ACHN (cell line): ENCODE results near the gene BCL6B.
"Not testable (repeated sequence)": the region's sequence is repeated elsewhere in the genome, so short reads cannot be mapped to it uniquely, and the experiment has no call there.

Experiments
- DNase-seq: peaks from one replicate; pipeline ENCODE4 v3.0.0-alpha.2; 2015
- in situ Hi-C: cut with HindIII; loops from 2 replicates; pipeline ENCODE4 v1.10.0; 2017; ENCODE audit warnings: low sequenced_read_pairs, low pct_ligation_motif_present, low pct_unique_long_range_greater_than_20kb

BCL6B gene, protein sequence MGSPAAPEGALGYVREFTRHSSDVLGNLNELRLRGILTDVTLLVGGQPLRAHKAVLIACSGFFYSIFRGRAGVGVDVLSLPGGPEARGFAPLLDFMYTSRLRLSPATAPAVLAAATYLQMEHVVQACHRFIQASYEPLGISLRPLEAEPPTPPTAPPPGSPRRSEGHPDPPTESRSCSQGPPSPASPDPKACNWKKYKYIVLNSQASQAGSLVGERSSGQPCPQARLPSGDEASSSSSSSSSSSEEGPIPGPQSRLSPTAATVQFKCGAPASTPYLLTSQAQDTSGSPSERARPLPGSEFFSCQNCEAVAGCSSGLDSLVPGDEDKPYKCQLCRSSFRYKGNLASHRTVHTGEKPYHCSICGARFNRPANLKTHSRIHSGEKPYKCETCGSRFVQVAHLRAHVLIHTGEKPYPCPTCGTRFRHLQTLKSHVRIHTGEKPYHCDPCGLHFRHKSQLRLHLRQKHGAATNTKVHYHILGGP

DNA sequence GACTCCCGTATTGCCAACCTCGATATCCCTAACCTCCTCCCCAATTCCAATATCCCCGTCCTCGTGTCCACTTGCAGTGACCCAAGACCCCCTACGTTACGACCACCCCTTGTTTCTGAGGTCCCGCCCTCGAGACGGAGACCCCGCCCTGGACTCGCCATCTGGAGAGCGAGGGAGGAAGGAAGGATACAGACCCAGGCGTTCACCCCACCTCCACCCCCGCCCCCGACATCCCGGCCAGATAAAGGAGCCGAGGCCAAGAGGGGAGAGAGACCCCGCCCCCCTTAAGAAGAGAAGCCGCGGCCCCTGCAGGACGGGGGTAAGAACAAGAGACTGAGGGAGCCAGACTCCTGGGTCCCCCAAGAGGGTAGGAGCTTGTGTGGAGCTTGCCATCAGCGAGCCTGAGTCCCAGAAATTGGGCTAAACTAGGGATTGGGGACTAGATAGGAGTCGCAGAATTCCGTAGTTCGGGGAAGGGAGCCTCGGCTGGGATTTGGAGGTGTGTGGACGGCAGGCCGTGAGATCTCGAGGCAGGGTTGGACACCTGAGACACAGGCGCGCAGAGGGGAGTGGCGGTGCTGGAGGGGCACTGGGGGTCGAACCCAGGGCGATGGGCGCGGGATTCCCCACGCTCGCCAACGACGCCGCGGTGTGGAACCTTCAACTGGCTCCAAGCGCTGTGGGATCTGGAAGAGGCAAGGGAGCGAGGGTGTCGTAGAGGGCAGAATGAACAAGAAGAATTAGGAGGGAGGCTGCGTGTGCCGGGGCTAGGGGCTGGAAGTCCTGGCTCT lies at the start of gene BCL6B:
TSS of gene BCL6B (plus strand) at position 270 of the 791 bp plus-strand sequence. CDS start 622 bp downstream, outside the sequence.
- DNase-seq = no peak
- in situ Hi-C loops = no loop called here

DNA sequence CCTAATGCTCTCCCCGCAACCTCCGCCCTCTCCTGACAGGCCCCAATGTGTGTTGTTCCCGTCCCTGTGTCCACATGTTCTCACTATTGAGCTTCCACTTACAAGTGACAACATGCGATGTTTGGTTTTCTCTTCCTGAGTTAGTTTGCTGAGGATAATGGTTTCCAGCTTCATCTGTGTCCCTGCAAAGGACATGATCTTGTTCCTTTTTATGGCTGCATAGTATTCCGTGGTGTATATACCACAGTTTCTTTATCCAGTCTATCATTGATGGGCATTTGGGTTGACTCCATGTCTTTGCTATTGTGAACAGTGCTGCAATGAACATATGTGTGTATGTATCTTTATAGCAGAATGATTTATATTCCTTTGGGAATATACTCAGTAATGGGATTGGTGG lies 43.4 kb upstream of the BCL6B start:
- DNase-seq, in situ Hi-C loops: not testable (repeated sequence)

DNA sequence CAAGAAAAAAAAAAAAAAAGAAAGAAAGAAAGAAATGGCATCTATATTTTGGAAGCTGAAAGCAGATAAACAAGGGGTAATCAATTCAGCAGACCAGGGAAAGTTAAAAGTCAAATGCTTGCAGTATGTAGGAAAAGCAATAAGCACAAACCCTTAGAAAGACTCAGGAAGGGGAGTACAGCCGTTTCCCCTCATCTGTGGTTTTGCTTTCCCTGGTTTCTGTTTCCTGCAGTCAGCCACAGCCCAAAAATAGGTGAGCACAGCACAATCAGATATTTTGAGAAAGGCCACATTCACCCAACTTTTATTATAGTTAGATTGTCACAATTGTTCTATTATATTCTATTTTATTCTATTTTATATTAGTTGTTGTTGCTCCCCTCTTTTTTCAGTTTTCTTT lies 41.4 kb upstream of the BCL6B start:
- DNase-seq = no peak
- in situ Hi-C loops = no loop called here

- in situ Hi-C loops = no loop called here
- no peak for DNase-seq
These were observed 37.6 kb upstream of the BCL6B start for GRCh38 chr17:6985266-6985665.

DNA sequence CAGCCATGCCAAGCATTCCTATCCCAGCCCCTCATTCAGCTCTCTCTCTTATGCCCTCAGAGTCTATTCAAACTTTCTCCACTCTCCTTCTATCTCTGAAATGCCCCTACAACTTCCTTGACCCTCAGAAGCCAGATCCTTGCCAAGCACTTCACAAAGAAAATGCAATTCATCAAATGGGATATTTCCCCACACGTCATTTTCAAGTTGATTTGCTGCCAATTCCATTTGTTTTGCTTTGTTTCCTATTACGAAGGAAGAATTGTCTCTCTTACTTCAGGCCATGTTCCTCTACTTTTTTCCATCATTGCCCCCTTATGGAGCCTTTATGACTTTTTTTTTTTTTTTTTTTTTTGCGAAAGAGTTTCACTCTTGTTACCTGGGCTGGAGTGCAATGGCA lies 36.2 kb upstream of the BCL6B start:
- DNase-seq = no peak
- in situ Hi-C loops = no loop called here

DNA sequence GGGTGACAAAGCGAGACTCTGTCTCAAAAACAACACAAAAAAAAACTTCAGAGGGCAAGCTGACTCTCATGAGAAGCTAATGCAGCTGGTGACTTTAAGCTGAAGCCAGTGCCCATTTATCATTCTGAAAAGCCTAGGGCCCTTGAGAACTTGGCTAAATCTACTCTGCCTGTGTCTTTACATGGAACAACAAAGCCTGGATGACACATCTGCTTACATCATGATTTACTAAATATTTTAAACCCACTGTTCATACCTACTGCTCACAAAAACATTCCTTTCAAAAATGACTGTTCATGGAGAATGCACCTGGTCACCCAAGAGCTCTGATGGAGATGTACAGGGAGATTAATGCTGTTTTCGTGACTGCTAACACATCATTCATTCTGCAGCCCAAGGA lies 33.1 kb upstream of the BCL6B start:
- DNase-seq = no peak
- in situ Hi-C loops = no loop called here

DNA sequence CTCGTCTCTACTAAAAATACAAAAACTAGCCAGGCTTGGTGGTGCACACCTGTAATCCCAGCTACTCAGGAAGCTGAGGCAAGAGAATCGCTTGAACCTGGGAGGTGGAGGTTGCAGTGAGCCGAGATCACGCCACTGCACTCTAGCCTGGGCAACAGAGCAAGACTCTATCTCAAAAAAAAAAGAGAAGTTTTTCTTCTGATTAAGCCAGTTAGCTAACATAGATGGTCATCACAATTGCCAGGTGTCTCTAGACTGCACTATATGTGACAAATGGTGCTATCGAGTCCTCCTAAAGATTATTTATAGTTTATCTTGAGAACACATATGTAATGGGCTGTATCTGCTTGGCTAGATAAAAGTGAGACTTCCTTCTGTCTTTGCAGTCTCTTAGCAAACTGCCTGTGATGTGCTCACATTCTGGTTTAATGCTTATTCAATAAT lies 29.2 kb upstream of the BCL6B start:
- DNase-seq, in situ Hi-C loops: not testable (repeated sequence)

DNA sequence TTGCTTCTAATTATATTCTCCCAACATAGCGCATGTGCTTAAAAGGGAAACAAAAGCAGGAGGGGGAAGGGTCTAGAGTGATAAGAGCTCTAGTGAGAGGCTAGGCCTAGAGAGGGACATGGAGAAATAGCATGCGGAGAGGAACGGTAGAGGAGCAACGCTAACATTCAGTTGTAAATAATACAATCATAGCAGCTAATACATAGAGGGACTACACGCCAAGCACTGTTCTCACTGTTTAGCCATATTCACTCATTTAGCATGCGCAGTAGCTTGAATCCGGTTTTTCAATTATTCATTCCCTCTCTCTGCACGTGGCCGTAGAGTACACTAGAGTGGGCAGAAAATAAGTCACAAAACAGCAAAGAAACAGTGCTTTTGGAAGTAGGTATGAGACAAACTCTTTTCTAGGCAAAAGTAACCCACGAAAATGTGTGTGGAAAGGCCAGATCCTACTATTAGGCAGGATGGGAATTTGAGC lies 28.7 kb upstream of the BCL6B start:
- no peak for DNase-seq

DNA sequence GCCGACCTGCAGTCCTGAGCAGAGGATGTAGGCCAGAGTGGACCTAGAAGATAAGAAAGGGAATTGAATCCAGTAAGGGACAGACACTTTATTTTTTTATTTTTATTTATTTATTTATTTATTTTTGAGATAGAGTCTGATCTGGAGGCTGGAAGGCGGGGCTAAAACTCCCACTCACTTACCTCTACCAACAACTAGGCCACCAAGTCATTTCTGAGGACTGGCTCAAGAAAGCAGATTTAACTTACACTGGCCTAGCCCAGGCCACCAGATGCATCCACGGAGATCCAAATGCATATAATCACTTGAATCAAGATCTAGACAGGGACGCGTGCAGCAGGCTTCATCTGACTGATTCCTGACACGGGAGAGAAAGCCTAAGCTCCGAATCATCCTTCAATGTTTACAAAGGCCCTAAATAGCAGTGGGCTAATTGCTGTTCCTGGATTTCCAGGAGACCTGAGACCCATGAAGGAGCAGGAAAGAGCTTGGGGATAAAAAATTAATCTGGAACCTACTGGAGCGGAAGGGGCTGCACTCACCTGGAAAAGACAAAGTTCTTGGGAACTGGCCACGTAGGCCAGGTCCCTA lies 28.1 kb upstream of the BCL6B start:
- DNase-seq = peak; percentile 24
- in situ Hi-C loops = no loop called here

More for the DNA sequence above, 28.7 kb upstream of the BCL6B start:
- in situ Hi-C loops = no loop called here

DNA sequence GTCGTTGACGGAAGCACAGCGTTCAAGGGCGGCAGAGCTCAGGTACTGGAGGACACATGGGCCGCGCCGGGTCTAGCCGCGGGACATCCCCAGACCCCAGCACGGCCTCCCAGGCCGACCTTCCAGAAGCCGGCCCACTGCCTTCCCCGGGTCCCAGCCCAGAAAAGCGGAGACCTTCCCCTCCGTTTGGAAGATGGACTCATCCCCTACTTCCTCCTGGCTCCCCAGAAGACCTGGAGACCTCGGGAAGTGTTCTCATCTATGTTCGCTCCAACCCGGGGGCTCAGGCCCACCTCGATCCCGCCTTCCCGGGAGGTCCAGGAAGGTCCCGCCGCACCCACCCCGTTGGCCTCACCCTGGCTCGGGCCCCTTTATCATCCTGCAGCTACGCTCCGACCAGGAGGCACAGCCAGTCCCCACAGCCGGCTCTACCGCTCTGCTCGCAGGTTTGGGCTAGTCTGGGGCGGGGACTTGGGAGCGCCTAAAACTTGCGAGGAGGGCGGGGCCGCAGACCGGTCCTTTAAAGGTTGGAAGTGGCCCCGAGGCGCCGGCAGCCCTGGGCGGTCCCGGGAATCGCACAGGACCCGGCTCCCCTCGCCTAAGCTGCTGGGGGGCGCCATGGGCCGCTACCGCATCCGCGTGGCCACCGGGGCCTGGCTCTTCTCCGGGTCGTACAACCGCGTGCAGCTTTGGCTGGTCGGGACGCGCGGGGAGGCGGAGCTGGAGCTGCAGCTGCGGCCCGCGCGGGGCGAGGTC lies 27.2 kb upstream of the BCL6B start, which contains the start of gene ALOX12:
TSS of gene ALOX12 (plus strand) at position 550 of the 756 bp plus-strand sequence. CDS start at position 619, 69 bp downstream.
- DNase-seq = no peak
- in situ Hi-C loops = no loop called here

DNA sequence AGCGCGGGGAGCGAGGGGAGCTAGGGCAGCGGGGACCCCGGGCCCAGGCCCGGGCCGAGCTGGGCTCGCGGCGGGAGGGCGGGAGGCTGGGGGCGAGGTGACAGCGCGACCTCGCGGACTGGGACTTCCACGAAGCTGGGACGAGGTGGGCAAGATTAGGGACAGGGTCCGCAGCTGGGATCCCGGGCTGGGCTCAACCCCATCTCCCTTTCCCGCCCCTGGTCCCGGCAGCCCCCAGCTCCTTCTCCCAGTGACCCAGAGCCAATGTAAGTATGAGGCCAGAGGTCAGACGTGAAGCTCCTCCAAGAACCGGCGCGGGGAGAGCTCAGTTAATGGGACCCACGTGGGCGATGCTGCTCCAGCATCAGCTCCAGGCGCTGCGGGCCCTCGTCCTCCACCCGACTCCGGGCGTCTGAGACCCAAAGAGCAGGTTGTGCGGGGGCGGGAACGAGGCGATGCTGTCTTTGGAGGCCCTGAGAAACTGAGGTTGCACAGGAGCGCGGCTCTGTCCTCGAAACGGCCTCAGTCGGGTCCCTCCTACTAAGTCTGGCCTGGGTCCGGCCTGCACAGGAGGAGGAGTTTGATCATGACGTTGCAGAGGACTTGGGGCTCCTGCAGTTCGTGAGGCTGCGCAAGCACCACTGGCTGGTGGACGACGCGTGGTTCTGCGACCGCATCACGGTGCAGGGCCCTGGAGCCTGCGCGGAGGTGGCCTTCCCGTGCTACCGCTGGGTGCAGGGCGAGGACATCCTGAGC lies 26.4 kb upstream of the BCL6B start:
- DNase-seq = no peak
- in situ Hi-C loops = no loop called here

- no peak for DNase-seq
- in situ Hi-C loops = no loop called here
These were observed 25.7 kb upstream of the BCL6B start for GRCh38 chr17:6997171-6997570.

DNA sequence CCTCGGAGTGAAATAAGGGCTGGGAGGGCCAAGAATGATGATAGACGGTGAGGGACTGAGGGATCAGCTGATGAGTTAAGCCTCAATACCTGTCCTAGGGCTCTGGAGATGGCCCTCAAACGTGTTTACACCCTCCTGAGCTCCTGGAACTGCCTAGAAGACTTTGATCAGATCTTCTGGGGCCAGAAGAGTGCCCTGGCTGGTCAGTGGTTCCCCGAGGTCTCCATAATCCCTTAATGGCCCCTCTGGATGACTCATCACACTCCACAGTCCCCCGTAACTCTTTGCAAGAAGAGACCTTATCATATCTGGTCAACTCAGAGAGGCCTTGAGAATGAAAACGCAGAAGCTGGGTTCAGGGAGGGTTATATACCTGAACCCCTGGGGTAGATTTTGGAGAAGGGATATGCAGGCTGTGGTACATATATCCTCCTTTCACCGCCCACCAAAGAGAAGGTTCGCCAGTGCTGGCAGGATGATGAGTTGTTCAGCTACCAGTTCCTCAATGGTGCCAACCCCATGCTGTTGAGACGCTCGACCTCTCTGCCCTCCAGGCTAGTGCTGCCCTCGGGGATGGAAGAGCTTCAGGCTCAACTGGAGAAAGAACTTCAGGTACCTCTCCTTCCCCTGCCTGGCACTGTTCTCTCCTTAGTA lies 23.9 kb upstream of the BCL6B start:
- DNase-seq = no peak
- in situ Hi-C loops = no loop called here

DNA sequence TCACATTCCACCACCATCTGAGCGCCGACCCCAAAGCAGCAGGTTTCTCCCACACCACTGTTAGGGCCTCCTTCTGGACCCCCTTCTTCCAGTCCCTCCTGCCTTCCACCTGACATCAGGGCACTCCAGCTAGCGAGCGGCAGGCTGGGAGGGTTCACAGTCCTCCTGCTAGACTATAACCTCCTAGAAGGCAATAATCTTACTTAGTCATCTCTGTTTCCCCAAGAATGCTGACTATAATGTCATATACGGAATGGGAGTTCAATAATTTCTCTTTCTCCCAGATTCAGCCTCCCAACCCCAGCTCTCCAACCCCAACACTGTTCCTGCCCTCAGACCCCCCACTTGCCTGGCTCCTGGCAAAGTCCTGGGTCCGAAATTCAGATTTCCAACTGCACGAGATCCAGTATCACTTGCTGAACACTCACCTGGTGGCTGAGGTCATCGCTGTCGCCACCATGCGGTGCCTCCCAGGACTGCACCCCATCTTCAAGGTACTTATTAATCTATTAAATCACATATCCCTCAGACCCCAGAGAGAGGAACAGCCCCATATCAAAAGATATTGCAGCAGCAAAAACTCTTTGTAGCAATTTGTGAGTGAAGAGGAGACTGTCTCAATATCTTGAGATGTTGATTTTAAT lies 21.4 kb upstream of the BCL6B start:
- in situ Hi-C loops = no loop called here
- peak; percentile 36 for DNase-seq

- DNase-seq = no peak
- in situ Hi-C loops = no loop called here
These were observed 20.4 kb upstream of the BCL6B start for GRCh38 chr17:7002288-7003047.

DNA sequence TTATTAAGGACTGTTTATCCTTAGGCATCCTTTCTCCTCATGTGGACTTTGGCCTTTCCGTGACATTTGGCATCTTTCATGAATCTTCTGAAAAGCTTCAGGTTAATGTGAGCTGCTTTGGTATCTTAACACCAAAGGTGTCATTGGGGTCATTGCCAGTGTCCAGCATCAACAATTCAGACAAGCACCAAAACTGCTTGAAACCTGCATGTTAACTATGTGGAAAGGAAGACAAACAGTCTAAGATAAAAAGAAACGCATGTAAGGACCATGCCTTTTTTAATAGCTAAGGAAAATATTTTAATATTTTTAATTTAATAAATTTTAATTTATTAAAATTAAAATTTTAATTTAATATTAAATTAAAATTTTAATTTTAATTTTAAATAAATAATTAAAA lies 19.1 kb upstream of the BCL6B start:
- no peak for DNase-seq
- in situ Hi-C loops = no loop called here
